ENCODE data around the gene CFAP251. TPM values are rescaled to one million over a fixed set of nuclear protein-coding genes. Genes with fewer than 3 reads are reported as not detected.

The CFAP251 gene
- total RNA-seq, 1 experiment from 2014 or later: 3.8 TPM

DNA sequence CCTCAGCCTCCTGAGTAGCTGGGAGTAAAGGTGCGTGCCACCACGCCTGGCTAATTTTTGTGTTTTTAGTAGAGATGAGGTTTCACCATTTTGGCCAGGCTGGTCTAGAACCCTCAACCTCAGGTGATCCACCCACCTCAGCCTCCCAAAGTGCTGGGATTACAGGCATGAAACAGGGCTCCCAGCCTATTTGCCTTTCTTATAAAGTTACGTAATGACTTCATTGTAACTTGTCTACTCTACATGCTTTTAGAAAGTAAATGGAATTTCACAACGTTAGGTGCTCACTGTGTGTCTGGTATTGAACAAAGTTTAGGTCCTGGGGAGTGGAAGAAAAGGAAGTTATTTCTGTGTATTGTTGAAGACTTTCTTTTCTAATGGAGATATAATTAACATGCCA lies 12.5 kb downstream of the CFAP251 start:
- intact Hi-C loops (cut with micrococcal nuclease; ENCODE audit: unreplicated experiment): no loop called here
- Mint-ChIP-seq H3K36me3 (ENCODE audit: insufficient read depth, unreplicated experiment) (no peaks in the 10 kb centered on the region), H3K9me3 (ENCODE audit: low read depth, unreplicated experiment) (no peaks in the 10 kb centered on the region), H3K4me1 (ENCODE audit: low read depth, unreplicated experiment) (peaks cover 14% of the 10 kb centered on the region), H3K4me3 (ENCODE audit: low read depth, unreplicated experiment) (no peak overlapping the region), H3K27me3 (ENCODE audit: unreplicated experiment) (no peaks in the 10 kb centered on the region), H3K27ac (ENCODE audit: unreplicated experiment) (no peak overlapping the region)
- no TSS peak for BruUV-seq (replicated peaks)
- CTCF ChIA-PET: interaction anchor here (0.6 to 0.7 kb wide), 2 partner anchors 9 to 13 kb away, joined by 3 to 7 read pairs; partner anchors contain the start of gene CFAP251
- TF ChIP-seq, protein P1, sequence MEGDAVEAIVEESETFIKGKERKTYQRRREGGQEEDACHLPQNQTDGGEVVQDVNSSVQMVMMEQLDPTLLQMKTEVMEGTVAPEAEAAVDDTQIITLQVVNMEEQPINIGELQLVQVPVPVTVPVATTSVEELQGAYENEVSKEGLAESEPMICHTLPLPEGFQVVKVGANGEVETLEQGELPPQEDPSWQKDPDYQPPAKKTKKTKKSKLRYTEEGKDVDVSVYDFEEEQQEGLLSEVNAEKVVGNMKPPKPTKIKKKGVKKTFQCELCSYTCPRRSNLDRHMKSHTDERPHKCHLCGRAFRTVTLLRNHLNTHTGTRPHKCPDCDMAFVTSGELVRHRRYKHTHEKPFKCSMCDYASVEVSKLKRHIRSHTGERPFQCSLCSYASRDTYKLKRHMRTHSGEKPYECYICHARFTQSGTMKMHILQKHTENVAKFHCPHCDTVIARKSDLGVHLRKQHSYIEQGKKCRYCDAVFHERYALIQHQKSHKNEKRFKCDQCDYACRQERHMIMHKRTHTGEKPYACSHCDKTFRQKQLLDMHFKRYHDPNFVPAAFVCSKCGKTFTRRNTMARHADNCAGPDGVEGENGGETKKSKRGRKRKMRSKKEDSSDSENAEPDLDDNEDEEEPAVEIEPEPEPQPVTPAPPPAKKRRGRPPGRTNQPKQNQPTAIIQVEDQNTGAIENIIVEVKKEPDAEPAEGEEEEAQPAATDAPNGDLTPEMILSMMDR (IDR thresholded peaks at IDR 0.05; ENCODE audit: unreplicated experiment): no peak
- no peak for DNase-seq

DNA sequence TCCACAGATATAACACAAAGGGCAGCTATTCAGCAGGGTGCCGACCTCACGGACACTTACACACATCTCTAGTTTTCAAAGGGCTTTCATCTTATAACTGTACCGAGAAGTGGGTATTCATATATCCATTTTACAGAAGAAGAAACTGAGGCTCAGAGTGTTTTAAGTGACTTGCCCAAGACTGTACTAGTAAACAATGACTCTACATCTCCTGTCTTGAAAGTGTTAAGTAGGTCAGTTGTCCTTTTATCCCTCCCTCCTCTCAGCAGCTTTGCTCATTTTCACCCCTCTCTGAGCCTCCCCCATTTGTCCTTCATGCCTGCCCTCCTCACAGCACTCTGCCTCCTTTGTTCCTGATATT lies 13.8 kb downstream of the CFAP251 start:
- CTCF ChIA-PET: no interaction called here
- intact Hi-C loops (cut with micrococcal nuclease; ENCODE audit: unreplicated experiment): no loop called here

DNA sequence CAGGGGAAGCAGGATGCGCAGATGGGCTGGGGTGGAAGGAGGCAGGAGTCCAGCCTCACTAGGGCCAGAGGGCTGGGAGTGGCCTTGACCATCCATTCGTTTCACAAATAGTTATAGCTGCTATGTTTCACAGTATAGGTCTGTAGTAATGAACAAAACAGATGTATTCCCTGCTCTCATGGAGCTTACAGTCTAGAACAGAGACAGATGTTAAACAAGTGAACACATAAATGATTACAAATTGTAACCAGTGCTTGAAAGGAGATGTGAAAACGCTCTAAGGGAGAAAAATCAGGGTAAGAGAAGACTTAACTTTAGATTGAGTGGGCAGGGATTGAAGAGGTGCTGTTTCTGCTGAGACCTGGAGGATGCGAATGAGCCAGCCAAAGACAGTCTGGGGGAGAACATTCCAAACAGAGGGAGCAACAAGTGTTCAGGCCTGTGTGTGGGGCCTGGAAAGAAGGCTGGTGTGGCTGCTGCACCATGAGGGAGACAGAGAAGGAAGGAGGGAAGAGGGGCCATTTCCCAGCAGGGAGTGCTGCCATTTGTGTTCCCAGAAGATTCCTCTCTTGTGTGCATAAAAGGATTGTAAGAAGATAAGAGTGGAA lies 14.6 kb downstream of the CFAP251 start:
- no peaks in the 10 kb centered on the region for H3K27me3 Mint-ChIP-seq (ENCODE audit: unreplicated experiment)
- CTCF ChIA-PET: no interaction called here
- no peak overlapping the region for H3K4me3 Mint-ChIP-seq (ENCODE audit: low read depth, unreplicated experiment)
- no peaks in the 10 kb centered on the region for H3K36me3 Mint-ChIP-seq (ENCODE audit: insufficient read depth, unreplicated experiment)
- no peaks in the 10 kb centered on the region for H3K9me3 Mint-ChIP-seq (ENCODE audit: low read depth, unreplicated experiment)
- intact Hi-C loops (cut with micrococcal nuclease; ENCODE audit: unreplicated experiment): no loop called here
- no TSS peak for BruUV-seq (replicated peaks)
- no peaks in the 10 kb centered on the region for H3K4me1 Mint-ChIP-seq (ENCODE audit: low read depth, unreplicated experiment)
- DNase-seq: no peak
- TF ChIP-seq, protein P1 (IDR thresholded peaks at IDR 0.05; ENCODE audit: unreplicated experiment): no peak
- no peak overlapping the region for H3K27ac Mint-ChIP-seq (ENCODE audit: unreplicated experiment)

More for the DNA sequence above, 13.8 kb downstream of the CFAP251 start:
- H3K4me3 Mint-ChIP-seq (ENCODE audit: low read depth, unreplicated experiment): no peak overlapping the region
- H3K4me1 Mint-ChIP-seq (ENCODE audit: low read depth, unreplicated experiment): peaks cover 8% of the 10 kb centered on the region
- H3K9me3 Mint-ChIP-seq (ENCODE audit: low read depth, unreplicated experiment): no peaks in the 10 kb centered on the region
- DNase-seq: no peak
- no peak overlapping the region for H3K27ac Mint-ChIP-seq (ENCODE audit: unreplicated experiment)
- no TSS peak for BruUV-seq (replicated peaks)
- TF ChIP-seq, protein P1 (IDR thresholded peaks at IDR 0.05; ENCODE audit: unreplicated experiment): no peak
- H3K27me3 Mint-ChIP-seq (ENCODE audit: unreplicated experiment): no peaks in the 10 kb centered on the region
- H3K36me3 Mint-ChIP-seq (ENCODE audit: insufficient read depth, unreplicated experiment): no peaks in the 10 kb centered on the region

DNA sequence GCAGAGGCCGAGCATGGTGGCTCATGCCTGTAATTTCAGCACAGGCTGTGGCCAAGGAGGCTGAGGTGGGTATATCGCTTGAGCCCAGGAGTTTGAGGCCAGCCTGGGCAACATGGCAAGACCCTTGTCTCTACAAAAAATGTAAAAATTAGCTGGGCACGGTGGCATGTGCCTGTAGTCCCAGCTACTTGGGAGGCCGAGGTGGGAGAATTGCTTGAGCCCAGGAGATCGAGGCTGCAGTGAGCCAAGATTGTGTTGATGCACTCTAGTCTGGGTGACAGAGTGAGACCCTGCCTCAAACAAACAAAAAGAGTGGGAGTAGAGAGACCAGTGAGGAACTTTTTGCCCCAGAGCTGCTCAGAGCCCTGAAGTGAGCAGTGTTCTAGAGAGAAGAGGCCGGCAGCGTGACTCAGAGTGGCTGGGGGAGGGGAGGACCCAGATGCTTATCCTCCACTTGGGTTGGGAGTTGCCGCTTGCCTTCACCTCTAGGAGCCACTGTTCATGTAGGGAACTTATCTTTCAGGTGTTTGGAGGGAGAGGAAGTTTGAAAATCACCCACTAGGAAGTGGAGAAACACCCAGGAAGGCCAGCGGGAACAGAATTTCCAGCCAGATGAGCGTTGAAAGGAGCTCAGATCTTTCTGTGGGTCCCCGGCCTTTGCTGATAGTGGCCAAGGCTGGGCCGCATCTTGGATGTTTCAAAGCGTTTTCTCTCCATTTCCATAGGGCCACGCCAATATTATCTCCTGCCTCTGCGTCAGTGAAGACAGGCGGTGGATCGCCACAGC lies 15.3 kb downstream of the CFAP251 start:
- no peak overlapping the region for H3K27ac Mint-ChIP-seq (ENCODE audit: unreplicated experiment)
- no peaks in the 10 kb centered on the region for H3K36me3 Mint-ChIP-seq (ENCODE audit: insufficient read depth, unreplicated experiment)
- no peaks in the 10 kb centered on the region for H3K4me1 Mint-ChIP-seq (ENCODE audit: low read depth, unreplicated experiment)
- no peak for DNase-seq
- BruUV-seq (replicated peaks): no TSS peak
- intact Hi-C loops (cut with micrococcal nuclease; ENCODE audit: unreplicated experiment): no loop called here
- TF ChIP-seq, protein P1 (IDR thresholded peaks at IDR 0.05; ENCODE audit: unreplicated experiment): no peak
- H3K4me3 Mint-ChIP-seq (ENCODE audit: low read depth, unreplicated experiment): no peak overlapping the region
- H3K27me3 Mint-ChIP-seq (ENCODE audit: unreplicated experiment): no peaks in the 10 kb centered on the region
- CTCF ChIA-PET: no interaction called here
- no peaks in the 10 kb centered on the region for H3K9me3 Mint-ChIP-seq (ENCODE audit: low read depth, unreplicated experiment)

All from Calu3 (cell line).